ENCODE data around the gene TRAPPC5. TPM values are rescaled to one million over a fixed set of nuclear protein-coding genes. Genes with fewer than 3 reads are reported as not detected.

The TRAPPC5 gene
- total RNA-seq, 1 experiment from 2014 or later: 317 TPM

- no peaks in the 10 kb centered on the region for H3K4me1 ChIP-seq (ENCODE audit: insufficient read depth, low read length)
- TF ChIP-seq EZH2phosphoT487 (IDR thresholded peaks at IDR 0.05; ENCODE audit: borderline replicate concordance, low read length) (no peak), EZH2 (IDR thresholded peaks at IDR 0.05; ENCODE audit: low read length, unreplicated experiment) (no peak)
- TF ChIP-seq, protein P1, sequence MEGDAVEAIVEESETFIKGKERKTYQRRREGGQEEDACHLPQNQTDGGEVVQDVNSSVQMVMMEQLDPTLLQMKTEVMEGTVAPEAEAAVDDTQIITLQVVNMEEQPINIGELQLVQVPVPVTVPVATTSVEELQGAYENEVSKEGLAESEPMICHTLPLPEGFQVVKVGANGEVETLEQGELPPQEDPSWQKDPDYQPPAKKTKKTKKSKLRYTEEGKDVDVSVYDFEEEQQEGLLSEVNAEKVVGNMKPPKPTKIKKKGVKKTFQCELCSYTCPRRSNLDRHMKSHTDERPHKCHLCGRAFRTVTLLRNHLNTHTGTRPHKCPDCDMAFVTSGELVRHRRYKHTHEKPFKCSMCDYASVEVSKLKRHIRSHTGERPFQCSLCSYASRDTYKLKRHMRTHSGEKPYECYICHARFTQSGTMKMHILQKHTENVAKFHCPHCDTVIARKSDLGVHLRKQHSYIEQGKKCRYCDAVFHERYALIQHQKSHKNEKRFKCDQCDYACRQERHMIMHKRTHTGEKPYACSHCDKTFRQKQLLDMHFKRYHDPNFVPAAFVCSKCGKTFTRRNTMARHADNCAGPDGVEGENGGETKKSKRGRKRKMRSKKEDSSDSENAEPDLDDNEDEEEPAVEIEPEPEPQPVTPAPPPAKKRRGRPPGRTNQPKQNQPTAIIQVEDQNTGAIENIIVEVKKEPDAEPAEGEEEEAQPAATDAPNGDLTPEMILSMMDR (conservative IDR thresholded peaks at IDR 0.05; ENCODE audit: low read depth, low read length): no peak
- intact Hi-C loops (cut with micrococcal nuclease): no loop called here
- POLR2A ChIA-PET (ENCODE audit: unreplicated experiment): no interaction called here
- no peak overlapping the region for H3K9ac ChIP-seq (ENCODE audit: low read length)
- no peak overlapping the region for H3K4me2 ChIP-seq (ENCODE audit: low read length)
- no peak overlapping the region for H3K4me3 ChIP-seq (ENCODE audit: low read length)
- H3K79me2 ChIP-seq (ENCODE audit: low read length): no peaks in the 10 kb centered on the region
- DNase-seq (no peak), ATAC-seq (no peak)
- H3K36me3 ChIP-seq (ENCODE audit: low read depth, low read length): no peaks in the 10 kb centered on the region
- H2AFZ ChIP-seq (ENCODE audit: low read length): no peak overlapping the region
- no peaks in the 10 kb centered on the region for H4K20me1 ChIP-seq (ENCODE audit: low read length)
- no peaks in the 10 kb centered on the region for H3K9me2 ChIP-seq (replicated peaks; ENCODE audit: low read length)
- no peak overlapping the region for H3K27ac ChIP-seq (ENCODE audit: low read length)
- H3F3A ChIP-seq (ENCODE audit: low read length, unreplicated experiment): no peaks in the 10 kb centered on the region
- no peaks in the 10 kb centered on the region for H3K9me3 ChIP-seq (ENCODE audit: low read length)
- no TSS peak for BruUV-seq (replicated peaks)
- peaks cover 7% of the 10 kb centered on the region; the same call in 1 of the 2 replicates for H3K27me3 ChIP-seq (ENCODE audit: low read length)
- CTCF ChIA-PET: no interaction called here
These were observed 35.0 kb downstream of the TRAPPC5 start for GRCh38 chr19:7715671-7716070.

- intact Hi-C loops (cut with micrococcal nuclease): no loop called here
- no peaks in the 10 kb centered on the region for H3K4me1 ChIP-seq (ENCODE audit: insufficient read depth, low read length)
- H3K79me2 ChIP-seq (ENCODE audit: low read length): no peaks in the 10 kb centered on the region
- TF ChIP-seq, protein P1 (conservative IDR thresholded peaks at IDR 0.05; ENCODE audit: low read depth, low read length): no peak
- TF ChIP-seq EZH2phosphoT487 (IDR thresholded peaks at IDR 0.05; ENCODE audit: borderline replicate concordance, low read length) (no peak), EZH2 (IDR thresholded peaks at IDR 0.05; ENCODE audit: low read length, unreplicated experiment) (no peak)
- H3K36me3 ChIP-seq (ENCODE audit: low read depth, low read length): no peaks in the 10 kb centered on the region
- H3K27me3 ChIP-seq (ENCODE audit: low read length): peaks cover 7% of the 10 kb centered on the region; the same call in 1 of the 2 replicates
- no peak overlapping the region for H2AFZ ChIP-seq (ENCODE audit: low read length)
- H3F3A ChIP-seq (ENCODE audit: low read length, unreplicated experiment): no peaks in the 10 kb centered on the region
- no peak overlapping the region for H3K4me2 ChIP-seq (ENCODE audit: low read length)
- no peak overlapping the region for H3K27ac ChIP-seq (ENCODE audit: low read length)
- H3K9ac ChIP-seq (ENCODE audit: low read length): no peak overlapping the region
- H3K9me3 ChIP-seq (ENCODE audit: low read length): no peaks in the 10 kb centered on the region
- no peaks in the 10 kb centered on the region for H3K9me2 ChIP-seq (replicated peaks; ENCODE audit: low read length)
- DNase-seq (no peak), ATAC-seq (no peak)
- H4K20me1 ChIP-seq (ENCODE audit: low read length): no peaks in the 10 kb centered on the region
- no TSS peak for BruUV-seq (replicated peaks)
- POLR2A ChIA-PET (ENCODE audit: unreplicated experiment): no interaction called here
- H3K4me3 ChIP-seq (ENCODE audit: low read length): no peak overlapping the region
- CTCF ChIA-PET: no interaction called here
These were observed 36.1 kb downstream of the TRAPPC5 start for GRCh38 chr19:7716762-7717161.

DNA sequence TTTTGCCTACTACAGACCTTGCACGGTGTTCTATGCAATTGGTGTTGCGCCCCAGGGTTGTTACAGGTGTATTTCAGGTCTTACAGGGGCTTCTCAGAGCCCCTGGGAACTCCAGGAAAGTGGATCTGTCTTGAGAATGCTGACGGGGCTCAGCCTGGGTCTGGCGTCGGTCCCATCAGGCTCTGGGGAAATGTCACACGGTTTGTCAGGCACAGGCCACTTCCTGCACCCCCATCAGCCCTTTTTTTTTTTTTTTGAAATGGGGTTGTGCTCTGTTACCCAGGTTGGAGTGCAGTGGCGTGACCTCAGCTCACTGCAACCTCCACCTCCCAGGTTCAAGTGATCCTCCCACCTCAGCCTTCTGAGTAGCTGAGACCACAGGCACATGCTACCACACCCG lies 38.0 kb downstream of the TRAPPC5 start:
- no peaks in the 10 kb centered on the region for H3K4me1 ChIP-seq (ENCODE audit: insufficient read depth, low read length)
- TF ChIP-seq, protein P1 (conservative IDR thresholded peaks at IDR 0.05; ENCODE audit: low read depth, low read length): no peak
- no peaks in the 10 kb centered on the region for H4K20me1 ChIP-seq (ENCODE audit: low read length)
- no peaks in the 10 kb centered on the region for H3K9me3 ChIP-seq (ENCODE audit: low read length)
- H3K4me2 ChIP-seq (ENCODE audit: low read length): no peak overlapping the region
- peaks cover 13% of the 10 kb centered on the region; the same call in 1 of the 2 replicates for H3K27me3 ChIP-seq (ENCODE audit: low read length)
- no peaks in the 10 kb centered on the region for H3K9me2 ChIP-seq (replicated peaks; ENCODE audit: low read length)
- DNase-seq: no peak
- no peak for ATAC-seq
- no peak overlapping the region for H3K4me3 ChIP-seq (ENCODE audit: low read length)
- H3K79me2 ChIP-seq (ENCODE audit: low read length): no peaks in the 10 kb centered on the region
- ChIA-PET CTCF (no interaction called here), POLR2A (ENCODE audit: unreplicated experiment) (no interaction called here)
- BruUV-seq (replicated peaks): no TSS peak
- no peak overlapping the region for H3K9ac ChIP-seq (ENCODE audit: low read length)
- H2AFZ ChIP-seq (ENCODE audit: low read length): no peak overlapping the region
- H3K36me3 ChIP-seq (ENCODE audit: low read depth, low read length): no peaks in the 10 kb centered on the region
- intact Hi-C loops (cut with micrococcal nuclease): no loop called here
- no peaks in the 10 kb centered on the region for H3F3A ChIP-seq (ENCODE audit: low read length, unreplicated experiment)
- H3K27ac ChIP-seq (ENCODE audit: low read length): no peak overlapping the region
